ENCODE measurements around the gene STBD1. TPM values are rescaled to one million over a fixed set of nuclear protein-coding genes. Genes with fewer than 3 reads are reported as not detected.
"Not testable (repeated sequence)": the region's sequence is repeated elsewhere in the genome, so short reads cannot be mapped to it uniquely, and the experiment has no call there.

Gene STBD1
- 1 to 10 TPM; 1.1 to 2.0 (median 1.5) TPM for polyA plus RNA-seq (ENCODE audit: insufficient read length in 4 of 4)

GRCh38 chr4:76305971-76306881 lies at the start of gene STBD1:
Gene STBD1, plus strand, starts transcription at chr4:76306733. Its CDS starts 37 bp downstream, at chr4:76306770.
- peak in 3 of 4 donors; percentile 44 to 48 (median 45) for DNase-seq (ENCODE audit: low read depth in 4 of 4, low spot score in 3 of 4)

GRCh38 chr4:76256968-76257367 lies 49.6 kb upstream of the STBD1 start:
- no peak for DNase-seq (ENCODE audit: low read depth in 4 of 4, low spot score in 3 of 4)

DNA sequence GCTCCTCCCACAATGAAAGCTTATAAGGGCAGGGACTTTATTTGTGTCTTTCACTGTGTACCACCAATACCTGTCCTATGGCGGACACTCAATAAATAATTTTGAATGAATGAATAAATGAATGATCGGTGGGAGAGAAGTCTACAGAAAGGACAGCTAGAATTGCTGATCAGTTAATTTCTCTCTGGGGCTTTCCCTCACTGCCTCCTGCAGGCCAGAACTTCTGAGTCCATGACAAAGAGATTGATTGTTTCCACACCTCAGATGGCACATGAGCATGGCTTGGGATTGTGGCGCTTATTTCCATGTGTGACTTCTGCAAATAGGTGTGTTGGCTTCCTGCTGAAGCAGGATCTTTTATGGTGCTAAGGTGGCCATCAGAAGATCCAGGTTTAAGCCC lies 48.7 kb upstream of the STBD1 start:
- no peak for DNase-seq (ENCODE audit: low read depth in 4 of 4, low spot score in 3 of 4)

- no peak for DNase-seq (ENCODE audit: low read depth in 4 of 4, low spot score in 3 of 4)
Measured at GRCh38 chr4:76260571-76260970, 46.0 kb upstream of the STBD1 start.

- DNase-seq (ENCODE audit: low read depth in 4 of 4, low spot score in 3 of 4) = no peak
Measured at GRCh38 chr4:76265631-76266218, 40.8 kb upstream of the STBD1 start.

GRCh38 chr4:76266627-76267026 lies 39.9 kb upstream of the STBD1 start:
- no peak for DNase-seq (ENCODE audit: low read depth in 4 of 4, low spot score in 3 of 4)

- DNase-seq (ENCODE audit: low read depth in 4 of 4, low spot score in 3 of 4) = no peak
Measured at GRCh38 chr4:76267811-76268210, 38.7 kb upstream of the STBD1 start.

GRCh38 chr4:76270244-76271175 lies 36.0 kb upstream of the STBD1 start:
- no peak for DNase-seq (ENCODE audit: low read depth in 4 of 4, low spot score in 3 of 4)

DNA sequence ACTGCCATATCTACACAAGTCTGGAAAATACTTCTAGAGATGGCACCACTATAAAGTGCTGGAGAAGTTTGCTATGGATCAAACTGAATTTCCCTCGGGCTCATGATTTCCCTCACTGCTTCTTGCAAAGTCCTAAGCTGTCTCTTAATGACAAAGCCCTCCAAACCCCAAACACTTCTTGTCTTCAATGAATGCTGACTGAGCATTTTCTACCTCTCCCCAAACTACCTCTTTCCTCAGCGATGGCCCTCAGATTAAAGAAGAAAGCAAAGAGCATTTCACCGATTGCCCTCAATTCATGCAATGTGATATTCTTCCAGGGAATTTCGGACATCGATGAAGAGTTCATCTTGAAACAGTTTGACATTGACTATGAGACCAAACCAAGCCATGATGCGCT lies 35.3 kb upstream of the STBD1 start:
- DNase-seq (ENCODE audit: low read depth in 4 of 4, low spot score in 3 of 4) = no peak

- DNase-seq (ENCODE audit: low read depth in 4 of 4, low spot score in 3 of 4) = no peak
Measured at GRCh38 chr4:76272073-76272472, 34.5 kb upstream of the STBD1 start.

DNA sequence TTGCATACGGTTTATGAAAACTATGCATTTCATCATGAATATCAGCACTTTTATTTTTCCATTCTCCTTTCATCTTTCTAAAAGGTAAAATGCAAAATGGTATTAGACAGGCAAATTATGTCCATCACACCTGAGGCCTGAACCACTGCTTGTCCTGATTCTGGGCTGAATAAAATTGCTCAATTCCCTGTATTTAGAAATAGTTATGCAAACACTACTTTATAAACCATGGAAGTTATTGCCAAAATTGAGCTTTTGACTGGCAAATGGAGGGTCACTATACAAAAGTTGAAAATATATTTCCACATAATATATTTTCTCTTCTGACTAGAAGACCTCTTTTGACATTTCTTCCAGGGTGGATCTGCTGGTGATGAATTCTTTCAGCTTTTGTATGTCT lies 34.0 kb upstream of the STBD1 start:
- no peak for DNase-seq (ENCODE audit: low read depth in 4 of 4, low spot score in 3 of 4)

- DNase-seq (ENCODE audit: low read depth in 4 of 4, low spot score in 3 of 4) = no peak
Measured at GRCh38 chr4:76272999-76273398, 33.5 kb upstream of the STBD1 start.

DNA sequence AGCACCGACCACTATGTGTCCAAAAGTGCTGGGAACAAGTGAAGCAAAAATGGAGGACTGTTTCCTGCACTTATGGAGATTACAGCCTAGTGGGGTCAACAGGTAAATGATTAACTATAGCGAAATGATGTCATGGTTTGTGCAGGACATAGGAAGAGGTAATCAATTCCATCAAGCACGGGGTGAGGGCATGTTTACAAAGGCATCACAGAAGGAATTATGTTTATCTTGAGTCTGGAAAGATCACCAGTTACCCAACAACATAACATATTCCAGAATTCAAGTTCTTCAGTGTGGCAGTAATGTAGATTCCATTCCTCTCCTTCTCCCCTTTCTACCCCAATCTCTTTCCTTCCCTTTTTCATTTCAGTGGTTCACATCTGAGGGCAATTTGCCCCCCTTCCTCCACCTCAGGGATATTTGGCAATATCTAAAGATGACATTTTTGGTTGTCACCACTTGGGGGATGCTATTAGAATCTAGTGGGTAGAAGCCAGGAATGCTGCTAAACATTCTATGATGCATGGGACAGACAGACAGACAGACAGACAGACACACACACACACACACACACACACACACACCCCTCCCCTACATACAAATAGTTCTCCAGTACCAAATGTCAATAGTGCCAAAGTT lies 30.9 kb upstream of the STBD1 start:
- DNase-seq (ENCODE audit: low read depth in 4 of 4, low spot score in 3 of 4) = no peak

DNA sequence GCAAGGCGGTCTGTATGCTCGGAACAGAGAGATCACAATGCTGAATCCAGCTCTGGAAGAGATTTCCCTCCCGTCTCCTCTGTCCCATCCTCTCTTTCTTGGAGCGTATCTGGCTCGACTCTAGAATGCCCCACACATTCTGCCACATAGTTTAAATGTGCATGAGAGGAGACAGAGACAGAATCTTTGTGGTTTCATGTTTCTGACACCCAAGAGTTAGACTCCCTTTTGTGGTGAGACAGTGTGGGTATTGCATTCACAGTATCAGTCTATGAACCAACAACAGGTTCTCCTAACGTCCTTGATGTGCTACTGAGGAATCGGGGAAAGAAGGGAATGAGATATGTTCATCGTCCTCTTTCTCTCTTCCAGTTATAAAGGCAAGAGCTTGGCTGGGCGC lies 29.7 kb upstream of the STBD1 start:
- no peak for DNase-seq (ENCODE audit: low read depth in 4 of 4, low spot score in 3 of 4)

DNA sequence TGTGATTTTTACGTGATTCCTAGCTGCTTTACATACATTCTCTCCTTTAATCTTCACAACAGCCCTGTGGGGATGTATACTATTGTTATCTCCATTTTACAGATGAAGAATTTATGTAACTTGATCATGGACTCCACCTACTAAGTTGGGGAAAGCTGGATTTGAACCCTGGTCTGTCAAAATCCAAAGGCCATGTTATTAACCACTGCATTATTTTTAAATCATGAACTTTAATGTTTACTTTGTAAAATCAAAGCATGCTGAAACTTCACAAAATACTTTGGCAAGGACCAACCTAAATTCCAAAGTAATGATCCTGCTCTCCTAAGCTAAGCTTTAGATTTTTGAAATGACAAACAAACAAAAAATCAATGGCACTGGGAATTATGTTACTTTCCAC lies 28.9 kb upstream of the STBD1 start:
- DNase-seq (ENCODE audit: low read depth in 4 of 4, low spot score in 3 of 4) = no peak

DNA sequence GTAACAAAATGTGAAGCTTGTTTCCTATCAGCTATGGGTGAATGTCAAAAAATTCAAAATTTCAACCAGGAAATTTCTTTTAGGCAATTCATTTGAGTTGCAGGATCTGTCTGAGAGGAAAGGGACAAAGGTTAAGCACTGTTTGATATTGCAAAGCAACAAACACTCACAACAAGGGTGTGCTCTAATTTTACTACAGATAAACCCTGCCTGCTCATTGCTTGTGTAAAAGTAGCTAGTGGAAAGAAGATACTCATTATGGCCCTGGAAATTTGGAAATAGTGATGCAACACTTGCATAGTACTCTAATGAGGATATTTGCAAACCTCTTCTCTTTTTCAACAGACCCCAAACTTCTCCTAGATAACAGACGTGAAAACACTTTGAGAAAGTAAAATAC lies 27.9 kb upstream of the STBD1 start:
- no peak for DNase-seq (ENCODE audit: low read depth in 4 of 4, low spot score in 3 of 4)

- no peak for DNase-seq (ENCODE audit: low read depth in 4 of 4, low spot score in 3 of 4)
Measured at GRCh38 chr4:76279462-76279861, 27.1 kb upstream of the STBD1 start.

DNA sequence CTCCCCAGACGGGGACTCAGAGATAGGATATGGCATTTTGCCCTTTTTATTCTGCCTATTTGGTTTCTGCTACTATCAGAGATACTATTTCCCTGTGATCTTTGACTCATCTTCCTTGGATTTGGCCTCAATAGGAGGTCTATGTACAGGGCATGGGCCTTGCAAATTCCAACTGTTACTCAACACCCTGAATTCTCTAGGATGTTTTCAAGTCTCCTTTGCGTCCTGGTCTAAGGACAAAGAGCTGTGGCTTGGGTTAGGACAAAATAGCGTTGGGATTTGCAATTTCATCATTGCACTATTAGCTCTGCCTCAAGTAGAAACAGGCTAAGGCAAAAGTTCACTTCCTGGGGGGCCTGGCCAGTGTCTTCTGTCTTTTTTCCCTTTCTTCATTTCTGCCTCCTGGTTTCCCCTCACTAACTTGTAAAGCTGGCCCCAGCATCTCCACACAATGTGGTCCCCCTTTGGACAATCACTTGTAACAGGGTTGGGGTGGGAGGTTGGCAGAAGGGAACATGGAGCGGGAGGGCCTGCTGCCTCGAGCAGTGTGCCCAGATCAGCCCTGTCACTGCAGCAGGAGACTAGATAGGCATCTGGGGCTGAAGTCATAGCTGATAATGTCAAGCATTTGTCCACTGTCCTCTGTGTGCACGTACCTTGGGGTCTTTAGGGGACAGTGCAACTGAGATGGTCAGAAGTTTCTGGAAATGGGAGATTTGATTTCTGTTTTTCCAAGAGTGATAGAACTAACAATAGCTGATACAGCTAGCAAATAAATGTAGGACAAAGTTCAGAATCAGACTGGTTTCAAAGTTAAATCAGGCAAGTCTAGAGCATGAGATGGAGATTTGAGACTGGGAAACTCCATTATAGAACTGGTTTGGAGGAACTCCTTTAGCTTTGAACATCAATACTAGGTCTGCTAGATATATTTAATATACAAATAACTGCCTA lies 25.8 kb upstream of the STBD1 start:
- DNase-seq (ENCODE audit: low read depth in 4 of 4, low spot score in 3 of 4) = no peak

- DNase-seq (ENCODE audit: low read depth in 4 of 4, low spot score in 3 of 4) = not testable (repeated sequence)
Measured at GRCh38 chr4:76281594-76281993, 24.9 kb upstream of the STBD1 start.
